GM06990 (cell line): ENCODE data around the gene CNTN3.

Experiments used
- DNase-seq: peaks from one replicate; pipeline ENCODE4 v3.0.0-alpha.2; 2011; ENCODE audit not compliant: insufficient read length; ENCODE audit errors: extremely low read depth
- H3K27me3 ChIP-seq: replicated peaks from 2 replicates; pipeline ENCODE4 v1.6.0; 2011; ENCODE audit warnings: low read length; ENCODE audit not compliant: control insufficient read depth, insufficient read depth
- H3K36me3 ChIP-seq: 2 replicates; pipeline ENCODE4 v1.5.1; 2011; ENCODE audit warnings: low read length; ENCODE audit not compliant: control insufficient read depth, insufficient read depth
- H3K4me3 ChIP-seq: replicated peaks from 2 replicates; pipeline ENCODE4 v1.5.1; 2011; ENCODE audit warnings: low read depth, mild to moderate bottlenecking, control low read depth, low read length
- CTCF ChIP-seq: IDR thresholded peaks from 2 replicates; pipeline ENCODE4 v1.5.1; 2011; ENCODE audit warnings: low read length, control low read depth, mild to moderate bottlenecking, inconsistent platforms; ENCODE audit not compliant: insufficient read depth, poor library complexity, severe bottlenecking

CNTN3 gene

GRCh38 chr3:74624301-74624700, 9.8 kb upstream of the CNTN3 start:
- DNase-seq = no peak
- H3K27me3 ChIP-seq = no peaks in the 10 kb centered on the region
- no peak overlapping the region for H3K4me3 ChIP-seq
- TF ChIP-seq CTCF = no peak
- no peaks in the 10 kb centered on the region for H3K36me3 ChIP-seq

GRCh38 chr3:74623261-74623836, 8.9 kb upstream of the CNTN3 start:
- no peak for TF ChIP-seq CTCF
- Histone ChIP-seq H3K4me3 (no peak overlapping the region), H3K27me3 (no peaks in the 10 kb centered on the region), H3K36me3 (no peaks in the 10 kb centered on the region)
- no peak for DNase-seq

- Histone ChIP-seq H3K36me3 (no peaks in the 10 kb centered on the region), H3K4me3 (no peak overlapping the region), H3K27me3 (no peaks in the 10 kb centered on the region)
- no peak for TF ChIP-seq CTCF
- DNase-seq = no peak
Measured at GRCh38 chr3:74621581-74621980, 7.1 kb upstream of the CNTN3 start.

GRCh38 chr3:74617776-74618175, 3.3 kb upstream of the CNTN3 start:
- Histone ChIP-seq H3K27me3 (no peaks in the 10 kb centered on the region), H3K4me3 (no peak overlapping the region), H3K36me3 (no peaks in the 10 kb centered on the region)
- no peak for TF ChIP-seq CTCF
- no peak for DNase-seq

GRCh38 chr3:74613521-74614106, 845 bp downstream of the CNTN3 start:
- H3K36me3 ChIP-seq = no peaks in the 10 kb centered on the region
- H3K4me3 ChIP-seq = no peak overlapping the region
- no peaks in the 10 kb centered on the region for H3K27me3 ChIP-seq
- DNase-seq = no peak
- no peak for TF ChIP-seq CTCF

- Histone ChIP-seq H3K36me3 (no peaks in the 10 kb centered on the region), H3K27me3 (no peaks in the 10 kb centered on the region), H3K4me3 (no peak overlapping the region)
- DNase-seq = no peak
- TF ChIP-seq CTCF = no peak
Measured at GRCh38 chr3:74613060-74613459, 1.4 kb downstream of the CNTN3 start.
